KBM-7 (cell line): ENCODE results near the gene DISC1.
"Not testable (repeated sequence)": the region's sequence is repeated elsewhere in the genome, so short reads cannot be mapped to it uniquely, and the experiment has no call there.

ENCODE experiments used
- DNase-seq: peaks from one replicate; pipeline ENCODE4 v3.0.0-alpha.2; 2015
- in situ Hi-C: fragments of 300-500 bp; cut with MboI; formaldehyde crosslinking; loops from 2 replicates; pipeline ENCODE4 v1.14.3; 2020; ENCODE audit warnings: low sequenced_read_pairs, low pct_unique_long_range_greater_than_20kb, mixed read lengths

Gene DISC1

GRCh38 chr1:231949277-231950091, 322.9 kb downstream of the DISC1 start:
- DNase-seq: no peak
- in situ Hi-C loops: no loop called here

DNA sequence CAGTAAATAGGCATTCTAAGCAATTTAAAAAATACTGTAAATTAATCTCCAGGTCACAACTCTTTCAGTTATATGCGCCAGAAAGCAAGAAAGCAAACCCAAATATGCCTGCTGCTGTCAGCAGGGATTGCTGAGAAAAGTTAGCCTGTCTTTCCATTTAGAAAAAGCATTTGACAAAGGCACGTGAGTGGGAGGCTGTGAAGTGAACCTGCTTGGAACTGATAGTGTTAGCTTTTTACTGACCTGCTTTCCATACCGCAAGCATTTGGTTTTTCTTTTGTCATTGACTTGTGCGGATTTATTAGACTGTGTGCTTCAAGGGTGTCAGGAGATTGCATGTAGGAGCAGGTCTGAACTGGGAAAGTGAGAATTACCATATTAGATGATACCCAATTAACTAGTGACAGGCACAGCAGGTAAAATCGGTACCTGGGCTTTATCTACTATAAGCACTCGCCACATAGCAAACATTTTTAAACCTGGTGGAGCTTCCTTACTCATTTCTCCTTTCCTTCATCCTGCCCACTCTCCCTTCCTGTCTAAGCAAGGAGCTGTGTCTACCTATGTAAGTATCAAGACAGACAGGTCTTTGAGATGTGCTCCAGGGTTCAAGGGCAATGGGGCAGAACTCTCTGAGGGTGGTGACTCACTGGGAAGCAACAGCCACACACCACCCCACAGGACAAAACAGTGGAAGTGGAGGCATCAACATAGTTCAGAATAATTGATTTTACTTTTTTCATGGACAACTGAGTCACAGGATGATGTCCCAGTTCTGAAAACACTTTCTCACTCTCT, 323.9 kb downstream of the DISC1 start:
- no peak for DNase-seq

GRCh38 chr1:231951374-231951773, 324.8 kb downstream of the DISC1 start:
- in situ Hi-C loops: no loop called here
- no peak for DNase-seq

More for the DNA sequence above, 323.9 kb downstream of the DISC1 start:
- in situ Hi-C loops: no loop called here

GRCh38 chr1:231952154-231952553, 325.6 kb downstream of the DISC1 start:
- in situ Hi-C loops: no loop called here
- no peak for DNase-seq

GRCh38 chr1:231953660-231954059, 327.1 kb downstream of the DISC1 start:
- in situ Hi-C loops: no loop called here
- no peak for DNase-seq

DNA sequence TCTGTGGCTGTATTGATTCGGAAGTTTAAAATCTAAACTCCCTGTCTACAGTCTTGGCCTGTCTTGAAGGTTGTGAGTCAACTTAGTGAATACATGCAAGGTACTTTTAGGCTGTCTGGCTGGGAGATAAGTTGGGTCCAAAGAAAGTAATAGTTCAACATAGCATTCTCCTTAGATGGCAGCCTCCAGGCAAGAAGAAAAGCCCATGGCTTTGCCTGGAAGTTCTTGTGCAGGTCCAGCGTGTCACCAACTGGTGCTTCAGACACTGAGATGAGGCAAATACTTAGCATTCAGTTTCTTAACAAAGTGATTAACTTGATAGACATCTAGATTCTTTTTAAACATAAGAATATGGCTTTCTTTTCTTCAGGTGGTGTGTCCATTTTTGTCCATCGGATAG, 328.2 kb downstream of the DISC1 start:
- no peak for DNase-seq
- in situ Hi-C loops: no loop called here

DNA sequence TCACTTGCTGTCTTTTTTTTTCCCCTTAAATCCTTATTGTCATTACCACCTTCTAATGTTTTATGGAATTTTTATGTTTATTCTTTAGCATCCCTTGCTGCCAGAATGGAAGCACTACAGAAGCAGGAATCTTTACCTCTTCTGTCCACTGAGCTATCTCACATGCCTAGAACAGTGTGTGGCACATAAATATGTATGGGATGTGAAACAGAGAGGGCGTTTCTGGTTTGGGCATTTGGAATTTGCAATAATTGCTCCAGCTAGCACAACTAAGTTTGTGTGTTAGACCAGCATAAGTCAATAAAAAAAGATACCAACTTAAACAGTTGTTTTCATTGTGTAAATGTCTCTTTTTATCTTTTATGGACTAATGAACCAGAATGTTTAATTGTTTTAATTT, 330.8 kb downstream of the DISC1 start:
- in situ Hi-C loops: no loop called here
- no peak for DNase-seq

GRCh38 chr1:231958448-231958847, 331.9 kb downstream of the DISC1 start:
- no peak for DNase-seq
- in situ Hi-C loops: no loop called here

- DNase-seq: no peak
These were observed 332.8 kb downstream of the DISC1 start for GRCh38 chr1:231959225-231959884.

DNA sequence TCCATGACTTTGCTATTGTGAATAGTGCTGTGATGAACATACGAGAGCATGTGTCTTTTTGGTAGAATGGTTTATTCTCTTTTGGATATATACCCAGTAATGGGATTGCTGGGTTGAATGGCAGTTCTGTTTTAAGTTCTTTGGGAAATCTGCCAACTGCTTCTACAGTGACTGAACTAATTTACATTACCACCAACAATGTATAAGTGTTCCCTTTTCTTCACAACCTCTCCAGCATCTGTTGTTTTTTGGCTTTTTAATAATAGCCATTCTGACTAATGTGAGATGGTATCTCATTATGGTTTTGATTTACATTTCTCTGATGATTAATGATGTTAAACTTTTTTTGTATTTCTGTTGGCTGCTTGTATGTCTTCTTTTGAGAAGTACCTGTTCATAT, 335.2 kb downstream of the DISC1 start:
- in situ Hi-C loops, DNase-seq: not testable (repeated sequence)

More at GRCh38 chr1:231959225-231959884, 332.8 kb downstream of the DISC1 start:
- in situ Hi-C loops: no loop called here

DNA sequence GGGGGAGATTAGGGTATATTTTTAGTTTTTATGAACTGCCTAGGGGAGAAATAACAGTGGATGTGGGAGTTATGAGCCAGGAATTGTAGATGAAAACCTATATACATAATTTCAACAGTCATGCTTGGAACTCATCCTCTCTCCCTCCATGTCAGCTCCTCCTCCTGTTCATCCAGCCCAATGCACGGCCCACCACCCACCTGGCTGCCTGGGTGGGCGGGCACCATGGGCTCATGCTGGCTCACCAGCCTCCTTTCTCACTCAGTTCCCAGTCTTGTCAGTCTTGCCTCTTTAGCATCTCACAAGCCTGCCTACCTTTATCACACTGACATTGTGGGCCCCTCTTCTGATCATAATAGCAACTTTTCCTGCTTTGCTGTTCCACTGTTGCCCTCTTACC, 336.0 kb downstream of the DISC1 start:
- in situ Hi-C loops: no loop called here
- no peak for DNase-seq

DNA sequence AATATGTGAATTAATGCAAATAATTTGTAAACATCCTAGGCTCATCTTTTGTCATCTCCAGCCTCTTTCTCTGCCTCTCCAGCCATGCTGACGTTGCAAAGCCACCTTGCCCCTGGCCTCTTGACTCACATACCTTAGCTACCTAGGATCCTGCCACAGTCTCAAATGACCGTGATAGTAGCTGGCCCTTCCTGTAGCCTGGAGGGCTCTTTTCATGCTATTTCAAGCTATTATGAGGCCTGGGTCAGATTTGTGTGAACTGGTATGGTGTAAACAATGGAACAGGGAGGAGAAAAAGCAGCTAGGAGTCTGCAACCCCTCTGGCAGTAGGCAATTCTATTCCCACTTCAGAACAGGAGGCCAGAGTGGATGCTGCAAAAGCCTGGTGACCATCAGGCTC, 337.7 kb downstream of the DISC1 start:
- DNase-seq: no peak
- in situ Hi-C loops: no loop called here

DNA sequence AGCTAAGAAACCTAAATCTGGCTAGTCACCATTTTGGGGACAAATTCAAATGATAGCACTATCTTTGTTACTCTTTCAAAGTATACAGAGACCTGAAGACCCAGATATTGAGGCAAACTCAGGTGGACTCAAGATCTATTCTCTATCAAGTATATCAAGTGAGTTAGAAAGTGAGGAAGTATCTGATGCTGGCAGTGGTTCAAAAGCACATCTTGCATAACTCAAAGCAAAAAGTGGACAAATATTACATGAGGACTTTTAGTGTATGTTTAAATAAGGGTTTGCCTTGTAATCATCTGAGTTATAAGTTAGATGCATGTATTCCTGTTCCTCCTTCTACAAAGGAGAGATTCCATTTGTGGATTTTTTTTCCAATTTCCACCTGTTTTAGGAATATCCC, 338.4 kb downstream of the DISC1 start:
- in situ Hi-C loops: no loop called here
- no peak for DNase-seq

DNA sequence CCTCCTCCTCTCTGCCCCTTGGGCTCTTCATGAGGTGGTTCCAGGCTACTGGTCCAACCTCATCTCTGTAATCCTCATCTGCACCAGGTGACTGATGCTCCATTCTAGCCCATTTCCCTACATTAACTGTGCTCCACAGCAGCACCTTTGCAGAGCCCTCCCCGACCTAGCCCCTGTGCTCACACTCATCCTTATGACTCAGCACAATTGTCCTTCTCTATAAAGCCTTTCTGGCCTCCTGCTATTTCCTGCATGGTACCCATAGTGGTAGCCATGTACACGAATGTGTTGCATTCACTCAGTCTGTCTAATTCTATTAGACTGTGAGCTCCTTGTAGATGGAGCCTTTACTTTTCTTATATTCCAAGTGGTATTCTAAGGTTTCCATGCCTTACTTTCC, 339.0 kb downstream of the DISC1 start:
- DNase-seq: no peak
- in situ Hi-C loops: no loop called here

- in situ Hi-C loops: no loop called here
- DNase-seq: no peak
These were observed 340.4 kb downstream of the DISC1 start for GRCh38 chr1:231966983-231967382.

DNA sequence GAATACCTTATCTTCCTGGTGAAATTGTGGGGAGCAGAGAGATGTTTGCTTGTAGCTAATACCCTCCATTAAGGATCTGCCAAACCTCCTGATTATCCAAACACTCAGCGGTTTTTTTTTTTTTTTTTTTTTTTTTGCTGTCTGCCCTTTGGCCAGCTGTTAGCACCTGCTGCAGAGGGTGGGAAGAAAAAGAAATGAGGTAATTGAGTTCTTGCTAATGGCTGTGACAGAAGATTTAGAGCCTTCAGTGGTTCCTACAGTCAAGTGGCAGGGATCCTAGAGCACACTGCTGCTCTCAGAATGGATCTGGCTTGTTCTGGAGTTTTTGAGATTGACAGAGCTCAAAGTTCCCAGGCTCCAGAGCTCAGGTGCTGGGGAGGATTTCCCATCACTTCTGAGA, 342.5 kb downstream of the DISC1 start:
- DNase-seq: no peak
- in situ Hi-C loops: no loop called here

GRCh38 chr1:231969761-231970160, 343.2 kb downstream of the DISC1 start:
- in situ Hi-C loops, DNase-seq: not testable (repeated sequence)

GRCh38 chr1:231970684-231971083, 344.1 kb downstream of the DISC1 start:
- in situ Hi-C loops: no loop called here
- peak; percentile 64 for DNase-seq

GRCh38 chr1:231971397-231972110, 345.0 kb downstream of the DISC1 start:
- in situ Hi-C loops: no loop called here
- DNase-seq: no peak
